Neural cell (in vitro differentiated cells): ENCODE data around the gene WDHD1.

Experiments
- EP300 ChIP-seq: fragments of 450-650 bp; conservative IDR thresholded peaks from 2 replicates; pipeline ENCODE4 v1.6.1; 2014; ENCODE audit warnings: antibody characterized with exemption, mild to moderate bottlenecking, moderate library complexity; ENCODE audit not compliant: poor library complexity, severe bottlenecking
- EZH2 ChIP-seq: fragments of 200-600, 300-800 bp; shearing (Covaris generic), sonication (generic); IDR thresholded peaks from 2 replicates; pipeline ENCODE4 v1.6.1; 2014; ENCODE audit warnings: antibody characterized with exemption, low read length, borderline replicate concordance, mild to moderate bottlenecking; ENCODE audit not compliant: insufficient read depth, poor library complexity, severe bottlenecking
- POLR2AphosphoS5 ChIP-seq: IDR thresholded peaks from 2 replicates; pipeline ENCODE4 v1.6.1; 2012
- RAD21 ChIP-seq: fragments of 450-650 bp; conservative IDR thresholded peaks from 2 replicates; pipeline ENCODE4 v1.6.1; 2014; ENCODE audit warnings: antibody characterized with exemption, mild to moderate bottlenecking, moderate library complexity
- TF ChIP-seq, protein P1 (sequence below): fragments of 450-650 bp; IDR thresholded peaks from 2 replicates; pipeline ENCODE4 v1.5.1; 2014; ENCODE audit warnings: antibody characterized with exemption, mild to moderate bottlenecking, moderate library complexity; ENCODE audit not compliant: poor library complexity, severe bottlenecking

DNA sequence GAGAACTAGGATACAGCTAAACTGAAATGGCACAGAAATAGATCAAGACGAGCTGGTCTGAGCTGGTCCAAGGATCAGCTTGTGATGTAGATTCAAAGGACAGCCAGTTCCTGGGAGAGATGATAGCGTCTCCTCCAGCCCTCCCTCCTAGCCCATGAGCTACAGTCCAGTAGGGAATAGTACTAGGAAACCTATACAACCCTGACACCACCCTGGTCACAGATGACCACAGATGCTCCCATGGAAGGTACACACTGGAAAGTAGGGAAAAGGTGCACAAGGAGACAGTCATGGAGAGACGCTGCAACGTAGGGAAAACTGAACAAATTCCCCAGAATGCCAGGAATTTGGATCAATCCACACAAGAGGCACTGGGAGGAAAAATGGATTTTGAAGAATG is 131.2 kb downstream of the WDHD1 start:
- TF ChIP-seq, protein P1, sequence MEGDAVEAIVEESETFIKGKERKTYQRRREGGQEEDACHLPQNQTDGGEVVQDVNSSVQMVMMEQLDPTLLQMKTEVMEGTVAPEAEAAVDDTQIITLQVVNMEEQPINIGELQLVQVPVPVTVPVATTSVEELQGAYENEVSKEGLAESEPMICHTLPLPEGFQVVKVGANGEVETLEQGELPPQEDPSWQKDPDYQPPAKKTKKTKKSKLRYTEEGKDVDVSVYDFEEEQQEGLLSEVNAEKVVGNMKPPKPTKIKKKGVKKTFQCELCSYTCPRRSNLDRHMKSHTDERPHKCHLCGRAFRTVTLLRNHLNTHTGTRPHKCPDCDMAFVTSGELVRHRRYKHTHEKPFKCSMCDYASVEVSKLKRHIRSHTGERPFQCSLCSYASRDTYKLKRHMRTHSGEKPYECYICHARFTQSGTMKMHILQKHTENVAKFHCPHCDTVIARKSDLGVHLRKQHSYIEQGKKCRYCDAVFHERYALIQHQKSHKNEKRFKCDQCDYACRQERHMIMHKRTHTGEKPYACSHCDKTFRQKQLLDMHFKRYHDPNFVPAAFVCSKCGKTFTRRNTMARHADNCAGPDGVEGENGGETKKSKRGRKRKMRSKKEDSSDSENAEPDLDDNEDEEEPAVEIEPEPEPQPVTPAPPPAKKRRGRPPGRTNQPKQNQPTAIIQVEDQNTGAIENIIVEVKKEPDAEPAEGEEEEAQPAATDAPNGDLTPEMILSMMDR = no peak
- TF ChIP-seq EZH2 (no peak), POLR2AphosphoS5 (no peak), EP300 (no peak), RAD21 (no peak)
